Activated T-helper 9 cell treated with anti-CD3 and anti-CD28 coated beads, Interleukin-2, amount 50 U/mL, for 16 hours (primary cell): ENCODE results near the gene OSGEPL1.
"Not testable (repeated sequence)": the region's sequence is repeated elsewhere in the genome, so short reads cannot be mapped to it uniquely, and the experiment has no call there.

Source experiments
- DNase-seq: peaks from one replicate; pipeline ENCODE4 v3.0.0-alpha.2; 2020; ENCODE audit warnings: low read depth

Gene OSGEPL1

GRCh38 chr2:189751080-189751658 is 11.4 kb downstream of the OSGEPL1 start:
- DNase-seq = no peak

GRCh38 chr2:189729430-189729829 is 33.2 kb downstream of the OSGEPL1 start:
- no peak for DNase-seq

GRCh38 chr2:189726849-189727248 is 35.7 kb downstream of the OSGEPL1 start:
- DNase-seq = no peak

GRCh38 chr2:189726271-189726670 is 36.3 kb downstream of the OSGEPL1 start:
- no peak for DNase-seq

GRCh38 chr2:189723192-189723591 is 39.4 kb downstream of the OSGEPL1 start:
- no peak for DNase-seq

- no peak for DNase-seq
These were observed 43.0 kb downstream of the OSGEPL1 start for GRCh38 chr2:189719571-189719970.

GRCh38 chr2:189717593-189717992 is 45.0 kb downstream of the OSGEPL1 start:
- not testable (repeated sequence) for DNase-seq

- no peak for DNase-seq
These were observed 52.9 kb downstream of the OSGEPL1 start for GRCh38 chr2:189709501-189710221.

- no peak for DNase-seq
These were observed 60.5 kb downstream of the OSGEPL1 start for GRCh38 chr2:189702071-189702470.

GRCh38 chr2:189700681-189701080 is 61.9 kb downstream of the OSGEPL1 start:
- no peak for DNase-seq

- no peak for DNase-seq
These were observed 64.3 kb downstream of the OSGEPL1 start for GRCh38 chr2:189698020-189698887.
